K562 (cell line): Measurements from ENCODE around the gene ADK. TPM values are rescaled to one million over a fixed set of nuclear protein-coding genes. Genes with fewer than 3 reads are reported as not detected.

Source experiments
- ATAC-seq: fragments of 200-7000 bp; cut with Tn5 transposase; 3 replicates; pipeline ENCODE4 v1.9.1; 2020; ENCODE audit warnings: moderate library complexity
- BruUV-seq: library from RNA; stranded (reverse); fragments of 400-500 nt; replicated peaks from 2 replicates; lab custom pipeline; 2021; lab: Mats Ljungman, UMichigan
- CTCF ChIA-PET: fragments of 300-600 bp; formaldehyde crosslinking; extraction: SDS; loops from one replicate; lab custom pipeline; 2021; ENCODE audit warnings: low intra/inter-chr PET ratio; lab: Yijun Ruan, JAX
- POLR2A ChIA-PET: fragments of 300-600, 350-650 bp; sonication (Branson Sonifier 250); formaldehyde crosslinking; extraction: SDS; loops from one replicate; lab custom pipeline; 2021; ENCODE audit warnings: antibody characterized with exemption, inconsistent platforms; lab: Yijun Ruan, JAX
- DNase-seq, 4 experiments: peaks; one replicate each; pipeline versions ENCODE4 v3.0.0 to v3.0.0-alpha.2; 2011 to 2018; ENCODE audit warnings: low spot score in 3 of 4, mixed read lengths in 3 of 4; ENCODE audit errors: extremely low read depth in 1 of 4
- FAIRE-seq: peaks from 2 replicates; lab custom pipeline; 2011; peaks lifted over from hg19 to GRCh38; lab: Jason Lieb, UNC
- H2AFZ ChIP-seq: 2 replicates; pipeline ENCODE4 v1.6.0; 2011; ENCODE audit warnings: low read depth, low read length, control low read depth, inconsistent platforms
- H3K27ac ChIP-seq: fragments of 200-600 bp; 3 replicates; pipeline ENCODE4 v1.8.0; 2011; ENCODE audit warnings: low read depth, mild to moderate bottlenecking, control low read depth, inconsistent platforms, low read length, moderate library complexity, mixed read lengths; ENCODE audit errors: extremely low read depth
- H3K27me3 ChIP-seq, 2 experiments: fragments of 300-600 bp in 1 of 2; 2 replicates in 1 of 2; 3 replicates in 1 of 2; pipeline versions ENCODE4 v1.6.0 to v1.8.0; 2011; ENCODE audit warnings: inconsistent platforms in 2 of 2, low read length in 2 of 2, mild to moderate bottlenecking in 1 of 2, mixed read lengths in 1 of 2, moderate library complexity in 1 of 2; ENCODE audit not compliant: control insufficient read depth in 2 of 2, insufficient read depth in 2 of 2
- H3K36me3 ChIP-seq: fragments of 300-600 bp; 3 replicates; pipeline ENCODE4 v1.8.0; 2011; ENCODE audit warnings: mild to moderate bottlenecking, low read length, inconsistent platforms; ENCODE audit not compliant: control insufficient read depth, insufficient read depth
- H3K4me1 ChIP-seq, 2 experiments: fragments of 200-600 bp in 1 of 2; replicated peaks in 1 of 2; 2 replicates in 1 of 2; 3 replicates in 1 of 2; pipeline versions ENCODE4 v1.5.1 to v1.8.0; 2011; ENCODE audit warnings: inconsistent platforms in 2 of 2, low read length in 2 of 2, mild to moderate bottlenecking in 1 of 2, mixed read lengths in 1 of 2, moderate library complexity in 1 of 2; ENCODE audit not compliant: control insufficient read depth in 2 of 2, insufficient read depth in 2 of 2
- H3K4me2 ChIP-seq: 2 replicates; pipeline ENCODE4 v1.6.1; 2011; ENCODE audit warnings: low read length, control low read depth, inconsistent platforms, mixed read lengths; ENCODE audit not compliant: insufficient read depth
- H3K4me3 ChIP-seq: fragments of 200-600 bp; sonication (generic), shearing (Covaris generic); 2 replicates; pipeline ENCODE4 v1.5.1; 2016; ENCODE audit warnings: control low read depth, inconsistent platforms
- H3K79me2 ChIP-seq: fragments of 200-600 bp; 3 replicates; pipeline ENCODE4 v1.8.0; 2011; ENCODE audit warnings: low read length, inconsistent platforms; ENCODE audit not compliant: control insufficient read depth, insufficient read depth
- H3K9ac ChIP-seq, 2 experiments: 2 replicates each; pipeline versions ENCODE4 v1.6.0 to v1.6.1; 2011; ENCODE audit warnings: low read depth in 2 of 2, low read length in 2 of 2, control low read depth in 1 of 2, inconsistent platforms in 1 of 2, mild to moderate bottlenecking in 1 of 2, mixed read lengths in 1 of 2; ENCODE audit not compliant: insufficient read depth in 1 of 2
- H3K9me1 ChIP-seq: one replicate; pipeline ENCODE4 v1.6.0; 2011; ENCODE audit warnings: inconsistent platforms, mild to moderate bottlenecking, low read length, moderate library complexity; ENCODE audit not compliant: control insufficient read depth, insufficient read depth
- H3K9me3 ChIP-seq: replicated peaks from 2 replicates; pipeline ENCODE4 v1.5.1; 2011; ENCODE audit warnings: low read depth, low read length, inconsistent platforms; ENCODE audit not compliant: control insufficient read depth, insufficient read depth
- H4K20me1 ChIP-seq: replicated peaks from 2 replicates; pipeline ENCODE4 v1.6.1; 2011; ENCODE audit warnings: low read length, inconsistent platforms, mixed read lengths; ENCODE audit not compliant: control insufficient read depth, insufficient read depth
- ARID3B ChIP-seq: fragments of 250-450 bp; sonication (Bioruptor Pico); IDR thresholded peaks from 2 replicates; pipeline ENCODE4 v1.4.0; 2020; ENCODE audit warnings: borderline replicate concordance
- BACH1 ChIP-seq: fragments of 200-800 bp; sonication (Bioruptor generic); IDR thresholded peaks from 2 replicates; pipeline ENCODE4 v1.6.1; 2016; ENCODE audit warnings: missing genetic modification characterization, missing compliant biosample characterization
- BHLHE40 ChIP-seq: IDR thresholded peaks from 2 replicates; pipeline ENCODE4 v1.6.1; 2011; ENCODE audit warnings: low read length, improper control_type of control experiment
- FOXO4 ChIP-seq: fragments of 450-650 bp; formaldehyde crosslinking; IDR thresholded peaks from 2 replicates; pipeline ENCODE4 v1.4.0; 2020; ENCODE audit warnings: mild to moderate bottlenecking, moderate library complexity
- KDM1A ChIP-seq, 2 experiments: fragments of 450-650 bp; IDR thresholded peaks; 2 replicates each; pipeline ENCODE4 v1.6.1; 2016; ENCODE audit warnings: mild to moderate bottlenecking in 2 of 2
- MCM3 ChIP-seq: fragments of 450-650 bp; IDR thresholded peaks from 2 replicates; pipeline ENCODE4 v1.6.1; 2016
- MLX ChIP-seq, 2 experiments: fragments of 450-650 bp in 1 of 2; sonication (generic) in 1 of 2; formaldehyde crosslinking; conservative IDR thresholded peaks; 2 replicates each; pipeline versions ENCODE4 v1.4.0 to v1.8.1; 2020 to 2022; ENCODE audit warnings: mild to moderate bottlenecking in 1 of 2, missing genetic modification reagents in 1 of 2
- NONO ChIP-seq, 2 experiments: fragments of 200-400 bp in 1 of 2; fragments of 450-650 bp in 1 of 2; formaldehyde crosslinking in 1 of 2; IDR thresholded peaks; 2 replicates each; pipeline ENCODE4 v1.6.1; 2017; ENCODE audit warnings: low read depth in 2 of 2, mild to moderate bottlenecking in 2 of 2, moderate library complexity in 2 of 2, low read length in 1 of 2
- OTX1 ChIP-seq: fragments of 450-650 bp; formaldehyde crosslinking; IDR thresholded peaks from 2 replicates; pipeline ENCODE4 v1.4.0; 2022; ENCODE audit warnings: mild to moderate bottlenecking
- PPARD ChIP-seq: fragments of 250-450 bp; sonication (Bioruptor Pico); IDR thresholded peaks from 2 replicates; pipeline ENCODE4 v1.8.0; 2022; ENCODE audit warnings: inconsistent platforms, mild to moderate bottlenecking, moderate library complexity
- RAD21 ChIP-seq, 2 experiments: fragments of 250-450 bp in 1 of 2; fragments of 450-650 bp in 1 of 2; sonication (Bioruptor Pico) in 1 of 2; formaldehyde crosslinking in 1 of 2; IDR thresholded peaks in 1 of 2; conservative IDR thresholded peaks in 1 of 2; 2 replicates each; pipeline versions ENCODE4 v1.4.0 to v1.8.0; 2020 to 2022; ENCODE audit warnings: mild to moderate bottlenecking in 2 of 2, moderate library complexity in 1 of 2
- STAT6 ChIP-seq: sonication (generic); formaldehyde crosslinking; IDR thresholded peaks from 2 replicates; pipeline ENCODE4 v1.8.1; 2023; ENCODE audit warnings: mild to moderate bottlenecking, missing genetic modification reagents
- TGIF2 ChIP-seq: sonication (generic); formaldehyde crosslinking; IDR thresholded peaks from 2 replicates; pipeline ENCODE4 v1.8.1; 2022; ENCODE audit warnings: mild to moderate bottlenecking, missing genetic modification reagents, moderate library complexity
- THAP12 ChIP-seq: fragments of 250-450 bp; sonication (Bioruptor Pico); IDR thresholded peaks from 2 replicates; pipeline ENCODE4 v1.9.0; 2021; ENCODE audit warnings: mild to moderate bottlenecking, inconsistent platforms
- WGBS: fragments of 100-300 bp; shearing (Covaris generic); methylation state at CpG from one replicate; pipeline ENCODE4 v1.1.6; 2016; ENCODE audit warnings: low coverage, mixed read lengths; ENCODE audit not compliant: insufficient coverage; ENCODE audit errors: missing lambda C conversion rate; 5-methylcytosine and 5-hydroxymethylcytosine counted together
- in situ Hi-C: fragments of 300-500 bp; cut with MboI; formaldehyde crosslinking; loops from 4 replicates; pipeline ENCODE4 v1.15.0; 2018; ENCODE audit warnings: inconsistent platforms, mixed read lengths
- intact Hi-C: fragments of 100-400 bp; cut with micrococcal nuclease; formaldehyde crosslinking; loops from 2 replicates; pipeline ENCODE4 v1.14.2; 2022
- polyA plus RNA-seq, 8 experiments: library from polyadenylated mRNA; depleted of rRNA in 4 of 8; stranded (reverse) in 5 of 8; unstranded in 3 of 8; fragments of >200 nt; fragmentation: Nextera tagmentation in 2 of 8; fragmentation: Illumina TruSeq in 1 of 8; extraction: Ambion mirVana in 2 of 8; extraction: Trizol in 1 of 8; gene quantifications; 2 replicates each; pipeline versions ENCODE4 v1.2.1 to v1.2.3, GENCODE V29; 2011 to 2014; ENCODE audit warnings: inconsistent platforms in 1 of 8, missing spikeins in 1 of 8
- total RNA-seq, 7 experiments: library from RNA; depleted of rRNA in 6 of 7; stranded (reverse); fragments of >200 nt in 6 of 7; fragmentation: Illumina TruSeq in 2 of 7; extraction: Trizol in 2 of 7; gene quantifications; 2 replicates each; pipeline versions ENCODE4 v1.2.1 to v1.2.3, GENCODE V29; 2011 to 2021; ENCODE audit warnings: low replicate concordance in 1 of 7

ADK gene
- total and polyA plus RNA-seq, 9 of the 15 experiments (the other 6 are each of a cell fraction or from before 2014, with no cell fraction given) = 54.2 to 97.8 (median 73.6) TPM

- intact Hi-C loops (no loop called here), in situ Hi-C loops (no loop called here)
- no peaks in the 10 kb centered on the region for H3K27me3 ChIP-seq
- FAIRE-seq (no peak), ATAC-seq (no peak), DNase-seq (no peak)
- 91% methylated on average over 1 of the region's 1 CpG for WGBS
- no peaks in the 10 kb centered on the region for H3K9me1 ChIP-seq
- no peaks in the 10 kb centered on the region for H3K79me2 ChIP-seq
- H3K4me2 ChIP-seq = no peak overlapping the region
- no TSS peak for BruUV-seq
- POLR2A ChIA-PET = no interaction called here
- H3K4me3 ChIP-seq = no peak overlapping the region
- no peaks in the 10 kb centered on the region for H3K4me1 ChIP-seq
- H3K9ac ChIP-seq = no peak overlapping the region
- H4K20me1 ChIP-seq = no peaks in the 10 kb centered on the region
- H3K9me3 ChIP-seq = peaks cover 11% of the 10 kb centered on the region
- no peak overlapping the region for H3K27ac ChIP-seq
- no peak overlapping the region for H2AFZ ChIP-seq
- peaks cover 4% of the 10 kb centered on the region; the same call in 1 of the 3 replicates for H3K36me3 ChIP-seq
- CTCF ChIA-PET = no interaction called here
- TF ChIP-seq MCM3 (no peak), THAP12 (no peak), TGIF2 (CRISPR knock-in tag) (no peak), NONO (IDR thresholded peaks at IDR 0.05; ENCODE audit: low read depth in 2 of 2, low read length in 1 of 2) (no peak), ARID3B (CRISPR knock-in tag) (no peak), FOXO4 (no peak), STAT6 (CRISPR knock-in tag) (no peak), OTX1 (CRISPR knock-in tag) (no peak), KDM1A (IDR thresholded peaks at IDR 0.05) (no peak), RAD21 (CRISPR knock-in tag; conservative IDR thresholded peaks at IDR 0.05 in 1 of 2, IDR thresholded peaks at IDR 0.05 in 1 of 2) (no peak), MLX (CRISPR knock-in tag; conservative IDR thresholded peaks at IDR 0.05) (no peak), BHLHE40 (no peak), BACH1 (no peak), PPARD (no peak)
Measured at GRCh38 chr10:74344306-74344705, 193.3 kb downstream of the ADK start.
